Keratinocyte (primary cell): ENCODE data around the gene CELF2. TPM values are rescaled to one million over a fixed set of nuclear protein-coding genes. Genes with fewer than 3 reads are reported as not detected.

Source experiments
- DNase-seq: peaks from one replicate; pipeline ENCODE4 v3.0.0-alpha.2; 2011; ENCODE audit warnings: low read depth, missing footprints, low spot score
- FAIRE-seq: peaks from 2 replicates; lab custom pipeline; 2011; peaks lifted over from hg19 to GRCh38; lab: Jason Lieb, UNC
- H2AFZ ChIP-seq: 2 replicates; pipeline ENCODE4 v1.6.0; 2012; ENCODE audit warnings: low read length, control low read depth, inconsistent platforms; ENCODE audit not compliant: control insufficient read depth
- H3K27ac ChIP-seq: 2 replicates; pipeline ENCODE4 v1.5.1; 2011; ENCODE audit warnings: low read length; ENCODE audit not compliant: control insufficient read depth, insufficient read depth
- H3K27me3 ChIP-seq: 3 replicates; pipeline ENCODE4 v1.6.0; 2011; ENCODE audit warnings: low read length; ENCODE audit not compliant: control insufficient read depth, insufficient read depth; ENCODE audit errors: extremely low read depth
- H3K36me3 ChIP-seq, 2 experiments: 2 replicates in 1 of 2; 3 replicates in 1 of 2; pipeline ENCODE4 v1.5.1; 2011; ENCODE audit warnings: low read length in 2 of 2, mild to moderate bottlenecking in 1 of 2; ENCODE audit not compliant: control insufficient read depth in 2 of 2, insufficient read depth in 2 of 2; ENCODE audit errors: extremely low read depth in 1 of 2
- H3K4me1 ChIP-seq: 3 replicates; pipeline ENCODE4 v1.5.1; 2011; ENCODE audit warnings: low read length; ENCODE audit not compliant: control insufficient read depth, insufficient read depth; ENCODE audit errors: extremely low read depth
- H3K4me2 ChIP-seq: 3 replicates; pipeline ENCODE4 v1.6.0; 2011; ENCODE audit warnings: low read depth, low read length; ENCODE audit not compliant: control insufficient read depth, insufficient read depth; ENCODE audit errors: extremely low read depth
- H3K4me3 ChIP-seq, 3 experiments: fragments of 200-600 bp in 1 of 3; sonication (generic) in 1 of 3; 2 replicates in 2 of 3; 3 replicates in 1 of 3; pipeline ENCODE4 v1.5.1; 2011 to 2016; ENCODE audit warnings: low read length in 3 of 3, mild to moderate bottlenecking in 3 of 3, control low read depth in 2 of 3, inconsistent platforms in 1 of 3, low read depth in 1 of 3, mixed read lengths in 1 of 3, mixed run types in 1 of 3, moderate library complexity in 1 of 3; ENCODE audit not compliant: control insufficient read depth in 2 of 3, insufficient read depth in 2 of 3; ENCODE audit errors: extremely low read depth in 1 of 3
- H3K79me2 ChIP-seq: 2 replicates; pipeline ENCODE4 v1.6.0; 2012; ENCODE audit warnings: low read length; ENCODE audit not compliant: control insufficient read depth, insufficient read depth
- H3K9ac ChIP-seq: 3 replicates; pipeline ENCODE4 v1.6.0; 2011; ENCODE audit warnings: low read length; ENCODE audit not compliant: control insufficient read depth, insufficient read depth; ENCODE audit errors: extremely low read depth
- H3K9me1 ChIP-seq: 3 replicates; pipeline ENCODE4 v1.6.0; 2011; ENCODE audit warnings: low read length; ENCODE audit not compliant: control insufficient read depth, insufficient read depth; ENCODE audit errors: extremely low read depth
- H3K9me3 ChIP-seq: 2 replicates; pipeline ENCODE4 v1.5.1; 2012; ENCODE audit warnings: low read depth, low read length; ENCODE audit not compliant: control insufficient read depth
- H4K20me1 ChIP-seq: 3 replicates; pipeline ENCODE4 v1.6.0; 2011; ENCODE audit warnings: low read length; ENCODE audit not compliant: control insufficient read depth, insufficient read depth; ENCODE audit errors: extremely low read depth
- EZH2 ChIP-seq: IDR thresholded peaks from one replicate; pipeline ENCODE4 v1.6.1; 2012; ENCODE audit warnings: inconsistent platforms, mild to moderate bottlenecking, low read length, moderate library complexity
- dilution Hi-C: fragments of 300-500 bp; cut with MboI; formaldehyde crosslinking; loops from one replicate; pipeline ENCODE4 v1.7.0; 2020; ENCODE audit warnings: low sequenced_read_pairs; ENCODE audit not compliant: extremely low pct_ligation_motif_present
- polyA plus RNA-seq, 5 experiments: library from polyadenylated mRNA; depleted of rRNA in 3 of 5; stranded (reverse) in 3 of 5; stranded (forward) in 1 of 5; unstranded in 1 of 5; fragments of >200 nt; gene quantifications; 1 replicate in 1 of 5; 2 replicates in 3 of 5; 3 replicates in 1 of 5; pipeline versions ENCODE4 v1.2.1 to v1.2.3, GENCODE V29; 2011 to 2012; ENCODE audit warnings: missing spikeins in 2 of 5, low read depth in 1 of 5, low replicate concordance in 1 of 5
- TF ChIP-seq, protein P1 (sequence below), 3 experiments: IDR thresholded peaks in 1 of 3; conservative IDR thresholded peaks in 1 of 3; optimal IDR thresholded peaks in 1 of 3; 2 replicates in 2 of 3; 3 replicates in 1 of 3; pipeline versions ENCODE3 to v1.5.1; 2011; ENCODE audit warnings: low read length in 3 of 3, mild to moderate bottlenecking in 3 of 3, moderate library complexity in 2 of 3, control low read depth in 1 of 3, inconsistent platforms in 1 of 3; ENCODE audit not compliant: insufficient read depth in 2 of 3; ENCODE audit errors: extremely low read depth in 1 of 3

Gene CELF2
- polyA plus RNA-seq, 1 donor (not counting 4 experiments of a cell fraction or from before 2014, with no cell fraction given): 9.8 TPM

DNA sequence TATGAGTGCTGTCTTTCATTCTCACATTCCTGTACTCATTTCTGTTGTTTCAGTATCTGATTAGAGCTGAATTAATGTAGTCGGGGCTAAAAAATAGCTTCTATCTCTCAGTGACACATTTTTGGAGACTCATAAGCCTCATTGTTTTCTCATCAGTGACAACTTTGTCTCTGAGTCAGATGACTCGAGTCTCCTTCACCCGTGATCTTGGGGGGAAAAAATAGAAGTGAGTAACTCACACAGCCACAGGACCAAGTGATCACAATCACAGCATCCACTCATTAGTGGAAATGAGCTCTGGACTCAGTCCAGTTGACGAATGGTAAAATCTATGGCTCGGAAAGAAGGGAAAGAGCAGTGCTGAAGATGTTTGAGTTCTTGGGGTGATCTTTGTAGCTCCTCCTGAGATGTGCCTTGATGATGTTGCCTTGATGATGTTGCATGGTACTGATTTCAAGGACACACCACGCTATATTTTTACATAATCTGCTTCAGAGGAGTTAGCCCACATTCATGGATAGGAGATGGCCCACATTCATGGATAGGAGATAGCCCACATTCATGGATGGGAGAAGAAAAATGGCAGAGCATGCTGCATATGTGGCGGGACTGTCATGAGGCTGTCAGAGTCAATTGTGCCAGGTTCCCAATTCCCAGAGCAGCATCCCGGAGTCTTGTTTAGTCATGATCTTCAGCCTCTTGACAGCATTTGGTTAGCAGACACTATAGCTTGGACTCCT, 214.7 kb downstream of the CELF2 start:
- Histone ChIP-seq H3K27ac (no peak overlapping the region), H3K4me2 (no peak overlapping the region), H3K4me1 (no peaks in the 10 kb centered on the region), H4K20me1 (no peaks in the 10 kb centered on the region), H3K79me2 (no peaks in the 10 kb centered on the region), H2AFZ (no peak overlapping the region), H3K9ac (no peak overlapping the region), H3K4me3 (no peak overlapping the region), H3K27me3 (no peaks in the 10 kb centered on the region), H3K9me1 (no peaks in the 10 kb centered on the region), H3K36me3 (no peaks in the 10 kb centered on the region), H3K9me3 (no peaks in the 10 kb centered on the region)
- FAIRE-seq (no peak), DNase-seq (no peak)
- dilution Hi-C loops: no loop called here
- no peak for TF ChIP-seq EZH2
- TF ChIP-seq, protein P1, sequence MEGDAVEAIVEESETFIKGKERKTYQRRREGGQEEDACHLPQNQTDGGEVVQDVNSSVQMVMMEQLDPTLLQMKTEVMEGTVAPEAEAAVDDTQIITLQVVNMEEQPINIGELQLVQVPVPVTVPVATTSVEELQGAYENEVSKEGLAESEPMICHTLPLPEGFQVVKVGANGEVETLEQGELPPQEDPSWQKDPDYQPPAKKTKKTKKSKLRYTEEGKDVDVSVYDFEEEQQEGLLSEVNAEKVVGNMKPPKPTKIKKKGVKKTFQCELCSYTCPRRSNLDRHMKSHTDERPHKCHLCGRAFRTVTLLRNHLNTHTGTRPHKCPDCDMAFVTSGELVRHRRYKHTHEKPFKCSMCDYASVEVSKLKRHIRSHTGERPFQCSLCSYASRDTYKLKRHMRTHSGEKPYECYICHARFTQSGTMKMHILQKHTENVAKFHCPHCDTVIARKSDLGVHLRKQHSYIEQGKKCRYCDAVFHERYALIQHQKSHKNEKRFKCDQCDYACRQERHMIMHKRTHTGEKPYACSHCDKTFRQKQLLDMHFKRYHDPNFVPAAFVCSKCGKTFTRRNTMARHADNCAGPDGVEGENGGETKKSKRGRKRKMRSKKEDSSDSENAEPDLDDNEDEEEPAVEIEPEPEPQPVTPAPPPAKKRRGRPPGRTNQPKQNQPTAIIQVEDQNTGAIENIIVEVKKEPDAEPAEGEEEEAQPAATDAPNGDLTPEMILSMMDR (optimal IDR thresholded peaks at IDR 0.05 in 1 of 3, IDR thresholded peaks at IDR 0.05 in 1 of 3, conservative IDR thresholded peaks at IDR 0.05 in 1 of 3; ENCODE audit: extremely low read depth in 1 of 3, insufficient read depth in 2 of 3, low read length in 3 of 3): no peak

DNA sequence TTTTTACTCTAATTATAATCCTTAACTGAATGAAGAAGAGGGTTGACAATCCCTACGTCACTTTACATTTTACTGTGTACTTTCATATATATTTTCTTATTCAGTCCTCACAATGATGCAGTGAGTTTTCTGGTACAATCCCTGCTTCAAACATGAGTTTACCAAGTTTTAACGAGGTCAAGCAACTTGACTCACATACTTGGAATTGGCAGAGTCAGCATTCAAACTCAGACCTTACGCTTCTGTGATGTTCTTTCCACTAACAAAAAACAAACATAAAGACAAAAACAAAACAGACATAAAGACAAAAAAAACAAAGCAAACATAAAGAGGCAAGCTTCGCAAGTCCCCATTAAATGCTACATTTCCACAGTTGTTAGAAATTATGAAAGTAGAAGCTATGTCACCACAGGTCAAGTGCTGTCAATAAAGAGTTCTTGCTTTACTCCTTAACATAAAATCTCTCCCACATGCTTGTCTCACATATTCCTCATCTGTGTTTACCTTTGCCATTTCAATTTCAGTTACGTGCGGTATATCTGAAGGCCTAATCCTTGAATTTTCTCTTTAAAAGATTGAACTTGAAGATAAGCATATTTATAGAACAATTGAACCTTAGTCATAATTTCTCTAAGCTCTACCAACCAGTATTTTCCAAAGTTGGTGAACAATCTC, 217.3 kb downstream of the CELF2 start:
- H2AFZ ChIP-seq: no peak overlapping the region
- no peak for TF ChIP-seq EZH2
- TF ChIP-seq, protein P1 (optimal IDR thresholded peaks at IDR 0.05 in 1 of 3, IDR thresholded peaks at IDR 0.05 in 1 of 3, conservative IDR thresholded peaks at IDR 0.05 in 1 of 3; ENCODE audit: extremely low read depth in 1 of 3, insufficient read depth in 2 of 3, low read length in 3 of 3): no peak
- no peak for DNase-seq
- H3K4me2 ChIP-seq: no peak overlapping the region
- H3K4me3 ChIP-seq: no peak overlapping the region
- H3K27me3 ChIP-seq: no peaks in the 10 kb centered on the region
- no peaks in the 10 kb centered on the region for H3K36me3 ChIP-seq
- no peak overlapping the region for H3K27ac ChIP-seq
- H3K4me1 ChIP-seq: no peaks in the 10 kb centered on the region
- no peak for FAIRE-seq
- H3K9me3 ChIP-seq: no peaks in the 10 kb centered on the region
- H4K20me1 ChIP-seq: no peaks in the 10 kb centered on the region
- no peaks in the 10 kb centered on the region for H3K79me2 ChIP-seq
- no peaks in the 10 kb centered on the region for H3K9me1 ChIP-seq
- dilution Hi-C loops: no loop called here
- H3K9ac ChIP-seq: no peak overlapping the region
